Measurements from ENCODE around the gene SCO2. TPM values are rescaled to one million over a fixed set of nuclear protein-coding genes. Genes with fewer than 3 reads are reported as not detected.
A peak's percentile ranks its signal among the peaks of the same experiment; 100 is the strongest.

The SCO2 gene
- total RNA-seq, 2 experiments from 2014 or later, result 4.1 to 4.9 TPM

- Histone ChIP-seq H3K4me2 (ENCODE audit: low read length) (peak within 1 kb of the TSS; percentile 97), H3K4me1 (ENCODE audit: insufficient read depth, low read length, poor library complexity, severe bottlenecking) (peaks cover 27% of the 10 kb centered on the region), H3K79me2 (ENCODE audit: insufficient read depth, low read depth, low read length) (peaks cover 53% of the 10 kb centered on the region), H3K27ac (ENCODE audit: low read depth, low read length, poor library complexity, severe bottlenecking) (peak within 1 kb of the TSS; percentile 59), H2AFZ (ENCODE audit: low read length) (peak within 1 kb of the TSS; percentile 84), H3K4me3 (ENCODE audit: low read depth, low read length, poor library complexity, severe bottlenecking) (peak within 1 kb of the TSS; percentile 100), H3K9me2 (ENCODE audit: insufficient read depth, low read length) (no peaks in the 10 kb centered on the region), H4K20me1 (ENCODE audit: insufficient read depth, low read length) (peaks cover 4% of the 10 kb centered on the region; the same call in 1 of the 2 replicates), H3K9me3 (ENCODE audit: low read length) (no peaks in the 10 kb centered on the region), H3K36me3 (ENCODE audit: insufficient read depth, low read length) (peaks cover 38% of the 10 kb centered on the region)
- no peak for TF ChIP-seq EZH2phosphoT487 (IDR thresholded peaks at IDR 0.05; ENCODE audit: borderline replicate concordance, low read depth, low read length)
- no peak for TF ChIP-seq CTCF (conservative IDR thresholded peaks at IDR 0.05; ENCODE audit: low read length)
- POLR2A ChIA-PET, result interaction anchor here (0.6 to 3.7 kb wide), 10 partner anchors 14 to 322 kb away, joined by 3 to 33 read pairs (median 4); partner anchors contain the start of gene SCO2
- intact Hi-C loops (cut with micrococcal nuclease; ENCODE audit: unreplicated experiment), result loop anchor here (1.0 to 10.0 kb wide), 5 partner anchors 17 to 263 kb away; partner anchors contain the start of genes CHKB, MAPK11, SBF1 and SCO2
- CTCF ChIA-PET (ENCODE audit: unreplicated experiment), result interaction anchor here (0.6 to 2.3 kb wide), 6 partner anchors 17 to 248 kb away, joined by 3 to 9 read pairs (median 4); partner anchors contain the start of gene SCO2
- no TSS peak for BruUV-seq (replicated peaks)
- peak; percentile 99 for DNase-seq (ENCODE audit: low spot score)
Observed at GRCh38 chr22:50507991-50508884, 17.2 kb downstream of the SCO2 start, which contains the start of gene NCAPH2. Gene NCAPH2 (plus strand): TSS chr22:50508224. CDS start chr22:50508338, 114 bp downstream.

- peaks cover 27% of the 10 kb centered on the region for H3K4me1 ChIP-seq (ENCODE audit: insufficient read depth, low read length, poor library complexity, severe bottlenecking)
- POLR2A ChIA-PET, result interaction anchor here (0.6 to 3.7 kb wide), 8 partner anchors 14 to 321 kb away, joined by 3 to 33 read pairs (median 4); partner anchors contain the start of gene SCO2
- intact Hi-C loops (cut with micrococcal nuclease; ENCODE audit: unreplicated experiment), result loop anchor here (2.0 to 10.0 kb wide), 3 partner anchors 33 to 263 kb away; partner anchors contain the start of genes MAPK11, SBF1 and TUBGCP6
- no TSS peak for BruUV-seq (replicated peaks)
- H3K4me2 ChIP-seq (ENCODE audit: low read length), result peak within 1 kb of the TSS; percentile 97
- TF ChIP-seq CTCF (conservative IDR thresholded peaks at IDR 0.05; ENCODE audit: low read length), result no peak
- TF ChIP-seq EZH2phosphoT487 (IDR thresholded peaks at IDR 0.05; ENCODE audit: borderline replicate concordance, low read depth, low read length), result no peak
- peaks cover 34% of the 10 kb centered on the region for H3K36me3 ChIP-seq (ENCODE audit: insufficient read depth, low read length)
- no peaks in the 10 kb centered on the region for H3K9me2 ChIP-seq (ENCODE audit: insufficient read depth, low read length)
- CTCF ChIA-PET (ENCODE audit: unreplicated experiment), result interaction anchor here (0.6 to 2.3 kb wide), 4 partner anchors 18 to 247 kb away, joined by 3 to 9 read pairs (median 6); partner anchors contain the start of gene SCO2
- DNase-seq (ENCODE audit: low spot score), result peak; percentile 90
- H2AFZ ChIP-seq (ENCODE audit: low read length), result peak within 1 kb of the TSS; percentile 84
- peak within 1 kb of the TSS; percentile 100 for H3K4me3 ChIP-seq (ENCODE audit: low read depth, low read length, poor library complexity, severe bottlenecking)
- peaks cover 45% of the 10 kb centered on the region for H3K79me2 ChIP-seq (ENCODE audit: insufficient read depth, low read depth, low read length)
- H4K20me1 ChIP-seq (ENCODE audit: insufficient read depth, low read length), result peaks cover 4% of the 10 kb centered on the region; the same call in 1 of the 2 replicates
- H3K27ac ChIP-seq (ENCODE audit: low read depth, low read length, poor library complexity, severe bottlenecking), result peak within 1 kb of the TSS; percentile 59
- H3K9me3 ChIP-seq (ENCODE audit: low read length), result no peaks in the 10 kb centered on the region
Observed at GRCh38 chr22:50507421-50507990, 17.9 kb downstream of the SCO2 start, which contains the start of gene LMF2. Gene LMF2 (minus strand): TSS chr22:50507702. CDS start chr22:50507675, 27 bp downstream.

Data from OCI-LY7 (cell line).